Neural cell (in vitro differentiated cells): ENCODE results near the gene CARMIL1.

Source experiments
- CTCF ChIP-seq: fragments of 450-650 bp; IDR thresholded peaks from 2 replicates; pipeline ENCODE4 v1.5.1; 2014; ENCODE audit warnings: antibody characterized with exemption, mild to moderate bottlenecking, moderate library complexity; ENCODE audit not compliant: poor library complexity, severe bottlenecking
- EP300 ChIP-seq: fragments of 450-650 bp; conservative IDR thresholded peaks from 2 replicates; pipeline ENCODE4 v1.6.1; 2014; ENCODE audit warnings: antibody characterized with exemption, mild to moderate bottlenecking, moderate library complexity; ENCODE audit not compliant: poor library complexity, severe bottlenecking
- EZH2 ChIP-seq: fragments of 200-600, 300-800 bp; shearing (Covaris generic), sonication (generic); IDR thresholded peaks from 2 replicates; pipeline ENCODE4 v1.6.1; 2014; ENCODE audit warnings: antibody characterized with exemption, low read length, borderline replicate concordance, mild to moderate bottlenecking; ENCODE audit not compliant: insufficient read depth, poor library complexity, severe bottlenecking
- POLR2AphosphoS5 ChIP-seq: IDR thresholded peaks from 2 replicates; pipeline ENCODE4 v1.6.1; 2012
- RAD21 ChIP-seq: fragments of 450-650 bp; conservative IDR thresholded peaks from 2 replicates; pipeline ENCODE4 v1.6.1; 2014; ENCODE audit warnings: antibody characterized with exemption, mild to moderate bottlenecking, moderate library complexity
- REST ChIP-seq: IDR thresholded peaks from 2 replicates; pipeline ENCODE4 v1.6.1; 2012; ENCODE audit warnings: borderline replicate concordance
- SMC3 ChIP-seq: fragments of 450-650 bp; conservative IDR thresholded peaks from 2 replicates; pipeline ENCODE4 v1.6.1; 2014; ENCODE audit warnings: antibody characterized with exemption, mild to moderate bottlenecking, moderate library complexity; ENCODE audit not compliant: poor library complexity
- TAF1 ChIP-seq: IDR thresholded peaks from 2 replicates; pipeline ENCODE4 v1.6.1; 2012; ENCODE audit warnings: low read depth

- TF ChIP-seq RAD21 (no peak), CTCF (no peak), EZH2 (no peak), REST (no peak), TAF1 (no peak), POLR2AphosphoS5 (no peak), EP300 (no peak), SMC3 (no peak)
Measured at GRCh38 chr6:25583906-25584305, 304.7 kb downstream of the CARMIL1 start.
